ENCODE data around the gene CDC20.
A peak's percentile ranks its signal among the peaks of the same experiment; 100 is the strongest.
"Not testable (repeated sequence)": the region's sequence is repeated elsewhere in the genome, so short reads cannot be mapped to it uniquely, and the experiment has no call there.

The CDC20 gene

DNA sequence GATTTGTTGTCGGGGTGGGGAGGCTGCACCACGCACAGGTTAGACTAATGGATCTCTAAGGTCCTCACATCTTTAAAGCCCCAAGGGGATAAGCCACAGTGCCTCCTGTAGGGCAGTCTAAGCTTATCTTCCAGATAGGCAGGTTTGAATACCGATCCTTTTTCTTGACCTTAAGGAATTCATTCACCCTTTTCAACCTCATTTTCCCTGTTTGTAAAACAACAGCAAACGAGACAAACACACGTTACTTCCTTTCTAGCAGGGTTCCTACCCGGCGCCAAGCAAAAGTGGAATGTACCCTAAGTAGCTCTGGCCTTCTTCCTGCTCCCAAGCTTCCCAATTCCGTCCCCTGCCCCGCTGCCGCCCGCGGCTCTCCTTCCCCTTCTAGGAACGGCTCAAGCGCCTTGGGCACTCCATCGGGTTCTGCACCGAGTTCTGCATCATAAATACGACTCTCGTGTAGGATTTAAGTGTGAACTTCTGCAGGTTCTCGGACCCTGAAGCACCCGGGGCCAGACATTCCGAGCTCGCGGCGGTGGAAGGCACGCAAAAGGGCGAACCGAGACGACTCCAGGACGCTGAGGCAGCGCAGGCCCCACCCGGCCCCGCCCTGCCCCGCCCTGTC is 548 bp upstream of the CDC20 start:
- DNase-seq (ENCODE audit: low spot score) = peak; percentile 32

GRCh38 chr1:43359696-43360095 is 915 bp downstream of the CDC20 start:
- DNase-seq (ENCODE audit: low spot score) = no peak

DNA sequence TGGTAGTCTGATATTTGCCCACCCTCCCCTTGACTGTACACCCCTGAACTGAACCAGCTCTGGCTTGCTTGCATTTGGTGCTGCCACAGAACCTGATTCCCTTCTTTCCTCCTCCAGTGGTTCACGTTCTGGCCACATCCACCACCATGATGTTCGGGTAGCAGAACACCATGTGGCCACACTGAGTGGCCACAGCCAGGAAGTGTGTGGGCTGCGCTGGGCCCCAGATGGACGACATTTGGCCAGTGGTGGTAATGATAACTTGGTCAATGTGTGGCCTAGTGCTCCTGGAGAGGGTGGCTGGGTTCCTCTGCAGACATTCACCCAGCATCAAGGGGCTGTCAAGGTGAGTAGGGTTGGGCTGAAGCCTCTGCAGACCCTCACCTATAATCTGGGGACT is 1.8 kb downstream of the CDC20 start:
- no peak for DNase-seq (ENCODE audit: low spot score)

DNA sequence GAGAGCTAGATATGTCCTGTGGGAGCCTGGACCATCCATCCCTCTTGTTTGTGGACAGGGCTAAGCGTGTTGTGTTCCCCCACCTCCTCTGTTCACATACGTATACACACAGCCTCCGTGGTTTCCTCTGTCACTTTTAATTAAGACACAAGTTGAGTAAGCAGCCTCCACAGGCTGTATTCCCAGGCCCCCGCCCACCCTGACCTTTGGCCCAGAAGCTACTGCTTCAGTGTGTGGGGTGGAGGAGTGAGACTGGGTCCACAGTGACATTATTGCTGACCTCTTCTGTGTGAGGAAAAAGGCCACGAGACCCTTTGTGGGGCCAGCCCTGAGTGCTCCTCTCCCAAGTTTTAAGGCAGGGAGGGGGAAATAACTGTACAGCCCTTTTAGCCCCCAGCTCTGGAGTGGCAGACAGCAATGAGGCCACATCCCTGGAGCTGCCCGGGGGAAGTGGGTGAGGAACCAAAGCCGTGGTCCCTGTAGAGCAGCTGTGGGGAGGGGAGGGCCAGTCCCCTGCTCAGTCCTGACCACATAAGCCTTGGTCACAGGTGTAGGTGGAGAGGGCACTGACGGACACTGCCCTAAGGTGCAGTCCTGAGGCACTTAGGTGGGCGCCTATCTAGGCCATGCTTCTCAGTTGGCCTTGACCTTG is 4.6 kb downstream of the CDC20 start:
- DNase-seq (ENCODE audit: low spot score) = no peak

DNA sequence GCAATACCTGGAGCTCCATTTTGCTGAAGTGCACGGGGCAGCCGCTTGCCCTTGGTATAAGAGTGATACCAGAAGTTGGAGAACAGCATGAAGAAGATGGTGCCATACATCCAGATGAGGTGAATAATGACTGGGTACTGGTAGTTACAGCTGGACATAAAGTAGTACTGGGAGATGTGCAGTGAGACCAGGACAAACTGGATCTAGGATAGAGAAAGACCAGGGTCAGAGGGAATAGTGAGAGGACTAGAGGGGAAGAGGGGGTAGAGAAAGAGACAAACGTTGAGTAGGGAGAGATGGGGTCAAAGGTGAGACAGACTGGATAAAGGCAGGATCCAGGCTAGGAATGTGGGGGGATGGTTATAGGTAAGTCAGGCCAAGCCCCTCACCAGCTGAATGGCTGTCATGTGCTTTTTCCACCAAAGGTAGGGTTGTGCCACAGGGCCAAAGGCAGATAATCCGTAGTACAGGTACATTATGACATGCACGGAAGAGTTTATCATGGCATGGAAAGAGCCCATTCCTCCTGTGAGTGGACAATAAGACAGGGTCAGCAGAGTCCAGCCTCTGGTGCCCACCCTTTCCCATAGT is 5.2 kb downstream of the CDC20 start:
- DNase-seq (ENCODE audit: low spot score) = no peak

GRCh38 chr1:43365678-43366077 is 6.9 kb downstream of the CDC20 start:
- DNase-seq (ENCODE audit: low spot score) = no peak

- no peak for DNase-seq (ENCODE audit: low spot score)
Observed at GRCh38 chr1:43366179-43366578, 7.4 kb downstream of the CDC20 start.

GRCh38 chr1:43366601-43367025 is 7.8 kb downstream of the CDC20 start:
- DNase-seq (ENCODE audit: low spot score) = no peak

GRCh38 chr1:43367026-43367903 is 8.5 kb downstream of the CDC20 start:
- peak; percentile 20 for DNase-seq (ENCODE audit: low spot score)

DNA sequence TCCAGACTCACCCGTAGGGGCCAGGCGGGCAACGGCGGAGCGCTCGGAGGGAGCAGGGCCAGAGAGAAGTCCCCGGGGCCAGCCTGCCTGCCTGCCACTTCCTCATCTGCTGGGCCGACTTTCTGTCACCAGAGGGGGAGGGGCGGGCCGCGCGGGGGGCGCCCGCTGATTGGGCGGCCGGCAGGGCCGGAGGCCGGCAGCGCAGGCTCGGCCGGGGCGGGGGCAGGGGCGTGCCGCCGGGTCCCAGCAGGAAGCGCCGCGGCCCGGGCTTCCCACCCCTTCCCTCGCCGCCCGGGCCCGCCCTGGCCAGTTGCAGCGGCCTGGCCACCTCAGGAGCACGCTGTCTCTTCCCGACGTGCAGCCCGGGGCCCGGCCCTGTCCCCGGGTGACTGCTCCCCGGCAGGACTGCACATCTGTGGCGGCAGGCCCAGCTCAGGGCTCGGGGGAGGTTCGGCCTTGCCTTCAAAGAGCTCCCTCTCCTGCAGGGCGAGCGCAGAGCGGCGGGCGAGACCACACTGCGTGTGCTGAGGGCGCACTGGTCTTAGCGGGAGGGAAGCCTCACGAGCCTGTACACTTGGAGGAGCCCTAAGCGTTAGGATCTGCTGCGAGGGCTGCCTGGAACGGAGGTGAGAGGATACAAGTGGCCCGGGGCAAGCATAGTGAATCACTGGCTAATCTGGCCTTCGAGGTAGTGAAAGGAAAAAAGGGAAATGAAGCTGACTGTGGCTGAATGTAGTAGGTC is 9.3 kb downstream of the CDC20 start, which contains the start of gene ELOVL1:
TSS of gene ELOVL1 (minus strand) at position 108 of the 742 bp plus-strand sequence. CDS start 2,402 bp downstream, outside the sequence.
- DNase-seq (ENCODE audit: low spot score) = peak; percentile 87

- no peak for DNase-seq (ENCODE audit: low spot score)
Observed at GRCh38 chr1:43368646-43369020, 9.9 kb downstream of the CDC20 start.

DNA sequence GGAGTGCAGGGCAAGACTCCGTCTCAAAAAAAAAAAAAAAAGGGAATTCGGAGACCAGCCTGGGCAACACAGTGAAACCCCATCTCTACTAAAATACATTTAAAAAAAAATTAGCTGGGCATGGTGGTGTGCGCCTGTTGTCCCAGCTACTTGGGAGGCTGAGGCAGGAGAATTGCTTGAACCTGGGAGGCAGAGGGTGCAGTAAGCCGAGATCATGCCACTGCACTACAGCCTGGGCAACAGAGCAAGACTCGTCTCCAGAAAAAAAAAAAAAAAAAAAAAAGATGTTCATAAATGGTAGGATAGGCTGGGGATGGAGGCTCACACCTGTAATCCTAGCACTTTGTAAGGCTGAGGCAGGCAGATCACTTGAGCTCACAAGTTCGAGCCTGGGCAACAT is 11.0 kb downstream of the CDC20 start:
- DNase-seq (ENCODE audit: low spot score) = not testable (repeated sequence)

DNA sequence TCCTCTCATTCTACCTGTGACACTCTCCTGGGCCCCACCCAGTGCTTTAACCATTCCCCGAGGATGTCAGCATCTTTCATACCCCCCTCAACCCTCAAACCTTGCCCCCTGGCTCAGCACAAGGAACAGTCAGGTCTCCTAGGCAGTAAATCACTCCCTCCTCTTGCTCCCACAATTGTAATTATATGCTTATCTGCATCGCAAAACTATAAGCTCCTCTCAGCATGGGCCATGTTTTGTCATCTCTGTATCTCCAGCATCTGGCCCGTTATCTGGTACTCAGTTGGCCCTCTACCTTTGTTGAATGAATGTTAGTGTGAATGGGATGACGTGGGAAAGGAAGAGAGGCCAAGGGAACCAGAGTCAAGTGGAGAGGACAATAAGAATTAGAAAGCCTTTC is 11.8 kb downstream of the CDC20 start:
- DNase-seq (ENCODE audit: low spot score) = no peak

- DNase-seq (ENCODE audit: low spot score) = no peak
Observed at GRCh38 chr1:43372172-43372571, 13.4 kb downstream of the CDC20 start.

DNA sequence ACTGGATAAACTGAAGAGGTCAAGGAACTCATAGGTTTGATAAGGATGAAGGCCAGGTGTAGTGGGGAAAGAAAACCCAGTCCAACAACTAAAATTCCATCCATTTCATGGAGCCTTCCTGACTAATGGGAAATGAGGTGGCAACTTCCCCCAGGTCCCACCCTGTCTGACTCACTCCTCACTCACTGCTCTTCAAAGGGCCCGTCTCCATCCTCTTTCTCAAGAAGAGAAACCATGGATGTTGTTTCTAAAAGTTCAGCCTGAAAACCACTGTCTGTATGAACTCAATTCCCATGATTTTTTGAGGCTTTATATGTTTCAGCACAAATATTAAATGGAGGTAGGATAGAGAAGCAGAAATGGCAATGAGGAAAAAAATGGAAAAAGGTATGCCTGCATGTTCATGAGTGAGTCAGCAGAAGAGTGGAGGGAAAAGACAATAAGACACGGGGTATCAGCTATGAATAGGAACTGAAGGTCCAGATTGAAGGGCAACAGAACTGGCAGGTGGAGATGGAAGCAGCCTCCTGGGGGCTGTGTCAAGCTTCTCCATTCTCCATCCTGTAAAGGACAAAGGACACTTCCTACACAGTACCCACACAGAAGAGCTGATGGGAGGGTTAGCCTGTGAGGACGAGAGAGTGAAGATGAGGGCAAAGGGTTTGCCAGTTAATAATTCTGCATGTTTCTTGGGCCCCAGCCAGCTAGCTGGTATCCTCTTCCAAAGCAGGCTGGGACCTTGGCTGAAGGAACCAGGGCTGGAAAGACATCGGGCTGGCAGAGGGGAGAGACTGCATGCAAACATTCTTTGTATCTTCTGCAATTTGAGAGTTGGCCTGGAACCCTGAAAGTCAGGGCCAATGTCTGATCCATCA is 14.5 kb downstream of the CDC20 start:
- DNase-seq (ENCODE audit: low spot score) = no peak

GRCh38 chr1:43376723-43377235 is 18.0 kb downstream of the CDC20 start:
- no peak for DNase-seq (ENCODE audit: low spot score)

- no peak for DNase-seq (ENCODE audit: low spot score)
Observed at GRCh38 chr1:43377831-43378230, 19.1 kb downstream of the CDC20 start.

- no peak for DNase-seq (ENCODE audit: low spot score)
Observed at GRCh38 chr1:43379476-43379875, 20.7 kb downstream of the CDC20 start.

DNA sequence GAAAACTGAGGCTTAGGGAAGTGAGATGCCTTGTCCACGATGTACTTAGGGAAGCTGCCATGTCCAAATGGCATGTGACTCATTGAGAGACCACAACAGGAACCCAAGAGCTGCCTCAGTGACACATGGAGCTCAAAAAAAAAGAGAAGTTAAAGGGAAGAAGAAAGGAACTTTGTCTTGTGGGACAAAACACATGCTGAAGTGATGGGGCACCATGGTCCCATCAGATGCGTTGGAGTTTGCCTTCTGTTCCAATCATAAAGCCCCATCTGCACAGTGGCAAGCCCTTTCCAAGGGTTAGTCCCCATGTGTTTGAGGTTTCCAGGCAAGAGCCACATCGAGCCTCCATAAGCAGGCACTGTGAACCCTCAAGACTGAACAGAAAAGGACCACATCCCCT is 22.8 kb downstream of the CDC20 start:
- no peak for DNase-seq (ENCODE audit: low spot score)

DNA sequence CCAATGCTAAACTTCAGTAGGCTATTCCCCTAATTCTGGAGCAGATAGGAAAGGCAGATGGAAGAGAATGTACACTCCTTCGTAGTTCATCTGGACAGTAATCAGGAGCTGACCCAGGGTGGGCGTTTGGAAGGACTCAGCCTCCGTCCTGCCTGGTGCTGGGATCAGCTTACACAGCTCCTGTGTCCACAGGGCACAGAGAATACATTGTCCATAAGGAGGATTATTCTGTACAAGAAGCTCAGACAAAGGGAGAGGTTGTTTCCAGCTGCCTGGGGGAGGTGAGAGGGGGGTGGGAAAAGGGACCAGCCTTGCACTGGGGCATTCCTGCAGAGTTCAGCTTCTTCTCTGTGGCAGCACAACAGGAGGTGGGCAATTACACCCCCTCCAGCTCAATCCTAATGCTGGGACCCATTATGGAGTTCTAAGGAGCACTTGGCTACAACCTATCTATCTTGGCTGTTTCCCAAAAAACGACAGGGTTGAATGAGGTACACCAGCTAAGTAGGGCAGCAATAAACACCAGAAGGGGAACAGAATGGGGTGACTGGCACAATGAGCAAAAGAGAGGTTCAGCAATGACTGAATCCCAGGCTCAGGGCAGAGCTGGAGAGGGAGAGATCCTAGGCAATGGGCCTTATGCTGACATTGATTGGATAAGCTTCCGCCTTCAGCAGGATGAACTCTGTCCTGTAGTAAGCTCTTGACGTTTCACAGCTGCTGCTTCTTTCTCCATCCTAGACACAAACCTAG is 23.4 kb downstream of the CDC20 start:
- DNase-seq (ENCODE audit: low spot score) = no peak

Measured in CD4-positive, alpha-beta T cell treated with Interleukin-2 at 100 ng/mL for 4 hours (primary cell).